Fibroblast of gingiva (primary cell): ENCODE data around the gene NUP43.
"Not testable (repeated sequence)": the region's sequence is repeated elsewhere in the genome, so short reads cannot be mapped to it uniquely, and the experiment has no call there.

ENCODE experiments used
- DNase-seq: peaks from one replicate; pipeline ENCODE4 v3.0.0-alpha.2; 2011; ENCODE audit warnings: low read depth

The NUP43 gene

DNA sequence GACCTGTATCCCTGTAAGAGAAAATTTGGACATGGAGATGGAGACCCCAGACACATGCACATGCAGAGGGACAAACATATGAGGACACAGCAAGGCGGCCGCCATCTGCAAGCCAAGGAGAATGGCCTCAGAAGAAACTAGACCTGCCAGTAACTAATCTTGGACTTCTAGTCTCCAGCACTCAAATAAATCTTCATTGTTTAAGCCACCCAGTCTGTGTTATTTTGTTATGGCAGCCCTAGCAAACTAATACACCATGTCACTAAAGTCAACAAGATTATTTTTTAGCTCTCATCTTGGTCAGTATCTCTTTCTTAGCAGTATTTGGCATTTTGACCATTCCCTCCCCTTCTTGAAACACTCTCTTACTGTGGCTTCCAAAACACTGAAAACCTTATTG is 55.1 kb downstream of the NUP43 start:
- DNase-seq, result no peak

DNA sequence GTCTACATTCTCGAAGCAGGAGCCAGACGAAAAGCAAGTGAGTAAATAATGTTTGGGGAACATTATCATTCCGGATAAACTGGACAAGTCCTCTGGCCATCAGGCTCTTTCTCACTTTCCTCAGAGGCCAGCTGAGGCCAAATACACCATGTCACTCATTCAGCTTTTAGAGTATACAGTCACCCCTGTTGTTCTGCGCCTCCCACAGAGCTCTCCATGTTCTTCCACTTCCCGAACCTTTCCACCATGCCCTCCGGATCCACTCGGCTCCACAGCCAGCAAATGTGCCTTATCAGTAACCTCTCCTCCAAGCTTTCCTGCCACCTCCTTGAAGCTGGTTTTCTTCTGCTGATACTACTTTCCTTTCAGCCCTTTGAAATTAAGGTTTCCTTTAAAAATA is 60.1 kb downstream of the NUP43 start:
- no peak for DNase-seq

DNA sequence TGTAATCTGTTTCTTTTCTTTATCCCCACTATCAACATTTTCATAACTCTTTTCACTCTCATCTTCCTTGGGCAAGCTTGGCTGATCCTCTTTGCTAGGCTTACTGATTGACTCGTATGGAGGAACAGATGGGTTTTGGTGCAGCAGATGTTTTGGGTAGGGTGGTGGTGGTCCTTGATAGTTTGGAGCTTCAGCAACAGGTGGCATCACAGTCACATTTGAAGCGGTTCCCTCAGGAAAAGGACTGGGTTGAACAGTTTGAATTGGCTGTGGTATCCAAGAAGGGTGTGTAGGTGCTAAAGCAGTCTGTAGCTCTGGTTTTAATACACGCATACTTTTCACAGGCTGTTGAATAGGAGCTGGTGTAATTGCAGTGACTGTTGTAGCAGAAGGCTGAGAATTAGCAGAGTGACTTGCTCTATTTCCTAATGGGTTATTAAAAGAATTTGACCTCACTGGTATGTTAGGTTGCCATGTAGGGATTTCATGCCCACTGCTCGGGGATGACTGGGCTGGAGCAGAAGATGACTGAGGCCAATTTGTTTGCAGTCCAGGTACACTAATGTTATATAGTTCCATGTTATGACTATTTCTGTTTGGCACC is 63.0 kb downstream of the NUP43 start:
- peak; percentile 42 for DNase-seq

DNA sequence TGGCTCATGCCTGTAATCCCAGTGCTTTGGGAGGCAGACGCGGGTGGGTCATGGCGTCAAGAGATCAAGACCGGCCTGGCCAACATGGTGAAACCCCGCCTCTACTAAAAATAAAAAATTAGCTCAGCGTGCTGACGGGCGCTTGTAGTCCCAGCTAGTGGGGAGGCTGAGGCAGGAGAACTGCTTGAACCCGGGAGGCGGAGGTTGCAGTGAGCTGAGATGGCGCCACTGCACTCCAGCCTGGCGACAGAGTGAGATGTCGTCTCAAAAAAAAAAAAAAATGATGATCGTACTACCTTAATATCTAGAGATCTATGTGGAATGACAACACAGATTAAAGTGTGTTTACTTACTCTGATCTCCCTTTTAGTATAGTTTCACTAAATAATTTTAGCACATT is 64.5 kb downstream of the NUP43 start:
- DNase-seq, result not testable (repeated sequence)

- DNase-seq, result no peak
Measured at GRCh38 chr6:149681209-149681608, 65.1 kb downstream of the NUP43 start.

- DNase-seq, result no peak
Measured at GRCh38 chr6:149680503-149680902, 65.8 kb downstream of the NUP43 start.
